ENCODE results near the gene CDK9. TPM values are rescaled to one million over a fixed set of nuclear protein-coding genes. Genes with fewer than 3 reads are reported as not detected.

CDK9 gene
- total RNA-seq, 1 donor = 51.5 TPM

DNA sequence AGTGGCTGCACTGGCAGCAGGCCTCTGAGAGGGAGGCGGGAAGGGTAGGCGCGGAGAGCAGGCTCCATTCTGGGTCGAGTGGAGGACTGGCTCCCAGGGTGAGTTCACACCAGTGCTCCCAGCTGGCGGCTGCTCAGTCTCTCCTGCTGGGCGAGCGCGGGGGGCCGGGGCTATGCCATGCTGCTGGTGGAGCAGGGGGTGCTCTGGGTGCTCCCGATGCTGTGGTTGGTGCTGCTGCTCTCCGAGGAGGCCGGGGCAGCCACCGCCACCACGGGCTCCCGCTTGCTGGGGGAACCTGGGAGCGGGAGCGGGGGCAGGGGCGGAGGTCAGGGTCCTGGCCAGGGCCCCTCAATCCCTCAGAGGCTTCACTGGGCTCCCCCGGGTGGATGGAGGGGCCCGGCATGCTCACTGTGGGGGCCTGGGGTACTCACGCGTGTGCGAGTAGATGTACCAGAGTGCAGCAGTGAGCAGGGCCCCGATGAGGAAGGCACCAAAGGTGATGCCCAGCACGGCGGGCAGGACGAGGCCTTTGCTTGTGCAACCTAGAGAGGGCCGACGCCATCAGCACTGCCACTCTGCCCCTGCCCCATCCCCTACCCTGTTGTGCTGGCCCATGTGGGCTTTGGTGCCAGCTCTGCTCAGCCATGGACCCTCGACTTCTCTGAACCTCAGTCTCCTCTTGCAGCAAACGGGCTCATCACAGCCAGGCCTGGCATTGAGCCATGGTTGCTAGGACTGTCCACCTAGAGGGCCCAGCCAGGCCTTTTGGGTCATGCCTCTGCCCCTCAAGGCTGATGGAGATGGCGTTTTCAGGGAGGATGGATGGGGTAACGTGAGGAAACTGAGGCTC lies 29.9 kb downstream of the CDK9 start:
- DNase-seq (ENCODE audit: low read depth) = no peak
- H3K4me3 ChIP-seq (ENCODE audit: low read depth, low read length) = no peak overlapping the region
- TF ChIP-seq, protein P1, sequence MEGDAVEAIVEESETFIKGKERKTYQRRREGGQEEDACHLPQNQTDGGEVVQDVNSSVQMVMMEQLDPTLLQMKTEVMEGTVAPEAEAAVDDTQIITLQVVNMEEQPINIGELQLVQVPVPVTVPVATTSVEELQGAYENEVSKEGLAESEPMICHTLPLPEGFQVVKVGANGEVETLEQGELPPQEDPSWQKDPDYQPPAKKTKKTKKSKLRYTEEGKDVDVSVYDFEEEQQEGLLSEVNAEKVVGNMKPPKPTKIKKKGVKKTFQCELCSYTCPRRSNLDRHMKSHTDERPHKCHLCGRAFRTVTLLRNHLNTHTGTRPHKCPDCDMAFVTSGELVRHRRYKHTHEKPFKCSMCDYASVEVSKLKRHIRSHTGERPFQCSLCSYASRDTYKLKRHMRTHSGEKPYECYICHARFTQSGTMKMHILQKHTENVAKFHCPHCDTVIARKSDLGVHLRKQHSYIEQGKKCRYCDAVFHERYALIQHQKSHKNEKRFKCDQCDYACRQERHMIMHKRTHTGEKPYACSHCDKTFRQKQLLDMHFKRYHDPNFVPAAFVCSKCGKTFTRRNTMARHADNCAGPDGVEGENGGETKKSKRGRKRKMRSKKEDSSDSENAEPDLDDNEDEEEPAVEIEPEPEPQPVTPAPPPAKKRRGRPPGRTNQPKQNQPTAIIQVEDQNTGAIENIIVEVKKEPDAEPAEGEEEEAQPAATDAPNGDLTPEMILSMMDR (IDR thresholded peaks at IDR 0.05; ENCODE audit: insufficient read depth, low read length) = no peak

DNA sequence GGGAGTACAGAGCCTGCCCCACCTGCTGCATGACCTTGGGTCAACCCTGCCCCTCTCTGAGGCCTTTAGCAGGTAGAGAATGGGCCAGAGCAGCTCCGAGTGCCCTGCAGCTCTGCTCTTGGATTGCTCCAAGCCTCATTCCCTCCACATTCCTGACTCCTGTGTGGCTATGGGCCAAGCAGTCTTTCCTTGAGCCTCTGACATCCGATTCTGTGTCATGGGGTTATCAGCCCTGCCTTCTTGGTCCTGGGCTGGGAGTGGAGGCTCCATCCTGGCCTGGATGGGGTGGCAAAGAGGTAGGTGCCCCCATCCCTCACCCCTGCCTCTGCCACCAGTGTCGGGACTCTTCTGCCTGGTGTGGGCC lies 30.5 kb downstream of the CDK9 start:
- no peak overlapping the region for H3K4me3 ChIP-seq (ENCODE audit: low read depth, low read length)
- TF ChIP-seq, protein P1 (IDR thresholded peaks at IDR 0.05; ENCODE audit: insufficient read depth, low read length) = no peak
- peak; percentile 35 for DNase-seq (ENCODE audit: low read depth)

GRCh38 chr9:127816728-127817127 lies 30.9 kb downstream of the CDK9 start:
- TF ChIP-seq, protein P1 (IDR thresholded peaks at IDR 0.05; ENCODE audit: insufficient read depth, low read length) = no peak
- H3K4me3 ChIP-seq (ENCODE audit: low read depth, low read length) = no peak overlapping the region
- DNase-seq (ENCODE audit: low read depth) = no peak

DNA sequence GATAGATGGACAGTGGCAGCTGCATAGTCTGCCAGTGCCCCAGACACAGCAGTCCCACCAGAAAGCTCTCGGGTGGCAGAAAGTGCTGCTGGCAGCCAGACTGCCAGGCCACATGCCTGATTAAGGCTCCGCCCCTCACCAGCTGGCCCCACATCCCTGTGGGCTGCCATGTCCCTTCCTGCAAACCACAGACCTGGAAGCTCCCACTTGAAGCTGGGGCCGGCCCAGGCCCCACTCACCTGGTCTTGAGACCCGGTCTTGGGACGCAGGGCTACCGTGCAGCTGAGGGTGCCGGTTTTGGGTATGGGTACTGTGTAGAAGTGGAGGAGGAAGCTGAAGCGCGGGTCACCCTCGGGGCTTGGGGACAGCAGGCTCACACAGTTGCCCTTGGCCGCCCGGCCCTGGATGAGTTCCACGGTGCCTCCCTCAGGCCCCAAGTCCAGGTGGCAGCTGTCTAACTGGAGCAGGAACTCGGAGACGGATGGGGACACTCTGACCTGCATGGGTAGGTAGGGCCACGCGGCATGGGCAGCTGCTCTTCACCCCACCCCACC lies 32.1 kb downstream of the CDK9 start:
- H3K4me3 ChIP-seq (ENCODE audit: low read depth, low read length) = no peak overlapping the region
- DNase-seq (ENCODE audit: low read depth) = no peak
- TF ChIP-seq, protein P1 (IDR thresholded peaks at IDR 0.05; ENCODE audit: insufficient read depth, low read length) = no peak

GRCh38 chr9:127818574-127818973 lies 32.7 kb downstream of the CDK9 start:
- DNase-seq (ENCODE audit: low read depth) = no peak
- TF ChIP-seq, protein P1 (IDR thresholded peaks at IDR 0.05; ENCODE audit: insufficient read depth, low read length) = no peak

GRCh38 chr9:127822108-127822507 lies 36.3 kb downstream of the CDK9 start:
- no peak for DNase-seq (ENCODE audit: low read depth)
- TF ChIP-seq, protein P1 (IDR thresholded peaks at IDR 0.05; ENCODE audit: insufficient read depth, low read length) = no peak
- H3K4me3 ChIP-seq (ENCODE audit: low read depth, low read length) = no peak overlapping the region

More at GRCh38 chr9:127818574-127818973, 32.7 kb downstream of the CDK9 start:
- H3K4me3 ChIP-seq (ENCODE audit: low read depth, low read length) = no peak overlapping the region

Data from fibroblast of the aortic adventitia (primary cell).